GM21717 (cell line): ENCODE data around the gene KCNG4.

ENCODE experiments used
- ATAC-seq: cut with Tn5 transposase; IDR thresholded peaks from one replicate; pipeline ENCODE4 v1.9.1; 2021; ENCODE audit warnings: mild to moderate bottlenecking, moderate library complexity; ENCODE audit not compliant: unreplicated experiment

KCNG4 gene

DNA sequence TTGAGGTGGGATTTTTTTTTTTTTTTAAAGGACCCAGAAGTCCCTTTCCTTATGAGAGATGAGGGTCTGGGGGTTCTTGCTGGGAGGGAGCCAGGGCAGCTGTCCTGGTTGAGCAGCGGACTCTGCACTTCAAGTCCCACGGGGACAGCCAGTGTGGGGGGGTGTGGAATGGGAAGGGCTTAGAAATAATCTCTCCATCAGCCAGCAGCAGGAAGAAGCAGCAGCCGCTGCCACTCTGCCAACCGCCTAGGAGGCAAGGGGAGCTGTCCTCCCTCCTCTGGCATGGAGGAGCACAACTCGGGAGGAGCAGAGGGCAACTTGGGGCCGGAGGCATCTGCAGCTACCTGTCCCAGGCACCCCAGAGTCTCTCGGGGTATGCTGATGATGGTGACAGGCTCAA, at the start of gene KCNG4:
Gene KCNG4 (minus strand): TSS at position 104 of the 400 bp plus-strand sequence. CDS start 2,527 bp downstream, outside the sequence.
- ATAC-seq, result no peak

DNA sequence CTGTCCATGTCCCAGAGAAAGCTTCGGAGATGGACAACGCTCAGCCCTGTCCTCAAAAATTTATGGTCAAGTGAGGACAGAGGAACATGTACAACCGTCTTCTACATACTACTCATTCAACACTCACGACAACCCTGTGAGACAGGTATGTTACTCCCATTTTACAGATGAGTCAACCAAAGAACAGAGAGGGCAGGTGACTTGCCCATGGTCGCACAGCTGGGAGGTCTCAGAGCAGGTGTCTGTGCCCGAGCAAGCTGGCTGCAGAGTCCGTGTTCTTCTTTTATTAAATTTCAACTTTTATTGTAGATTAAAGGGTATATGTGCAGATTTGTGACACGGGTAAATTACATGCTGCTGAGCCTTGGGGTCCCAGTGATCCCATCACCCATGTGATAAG, 49.1 kb upstream of the KCNG4 start:
- no peak for ATAC-seq

DNA sequence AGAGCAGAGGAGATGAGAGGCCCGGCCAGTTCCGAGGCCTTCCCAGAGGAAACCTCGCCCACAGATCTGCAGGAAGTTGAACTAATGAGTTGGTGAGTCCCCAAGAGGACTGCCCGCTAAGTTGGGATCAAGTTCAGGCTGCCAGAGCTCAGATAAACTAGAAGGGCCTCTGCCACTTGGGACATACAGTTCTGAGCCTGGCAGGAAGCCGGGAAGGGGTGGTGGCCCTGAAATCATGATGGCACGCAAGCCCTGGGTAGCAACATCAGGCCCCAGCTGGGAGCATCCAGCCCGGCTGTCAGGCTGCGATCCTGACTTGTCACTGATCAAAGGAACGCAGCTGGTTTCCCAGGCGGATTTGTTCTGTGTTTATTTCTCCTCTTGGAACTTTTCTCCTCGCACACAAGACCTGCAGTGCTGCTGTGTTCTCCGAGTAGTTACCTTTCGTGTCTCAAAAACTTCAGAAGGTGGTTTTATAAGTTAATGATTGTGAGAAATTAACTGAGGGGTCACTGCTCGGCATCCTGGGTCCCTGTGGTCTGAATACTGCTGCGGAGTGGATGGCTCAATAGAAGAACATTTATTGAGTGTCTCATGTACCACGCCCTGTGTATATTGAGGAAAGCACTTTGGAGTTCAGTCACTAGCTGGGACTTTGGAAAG, 46.9 kb upstream of the KCNG4 start:
- no peak for ATAC-seq

- no peak for ATAC-seq
Measured at GRCh38 chr16:84284154-84284722, 44.4 kb upstream of the KCNG4 start.

- no peak for ATAC-seq
Measured at GRCh38 chr16:84283314-84284153, 43.7 kb upstream of the KCNG4 start.

- no peak for ATAC-seq
Measured at GRCh38 chr16:84282533-84282932, 42.7 kb upstream of the KCNG4 start.

DNA sequence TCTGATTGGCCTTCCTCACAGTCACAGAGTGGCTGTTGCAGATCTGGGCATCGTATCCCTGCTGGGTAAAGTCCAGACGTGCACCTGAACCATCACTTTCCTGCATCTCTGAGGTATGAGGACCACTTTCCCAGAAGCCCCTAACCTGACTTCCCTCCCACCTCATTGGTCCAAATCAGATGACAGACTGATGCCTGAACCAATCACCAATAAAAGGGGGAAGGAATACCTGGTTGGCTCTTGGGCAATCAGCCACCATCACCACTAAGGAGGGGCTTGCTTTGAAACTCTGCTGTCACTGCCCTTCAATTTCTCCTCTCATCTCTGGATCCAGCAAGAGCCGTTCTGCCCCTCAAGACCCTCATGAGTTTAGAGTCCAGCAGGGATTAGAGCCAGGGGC, 41.3 kb upstream of the KCNG4 start:
- no peak for ATAC-seq

- no peak for ATAC-seq
Measured at GRCh38 chr16:84279881-84280280, 40.1 kb upstream of the KCNG4 start.

GRCh38 chr16:84278968-84279367, 39.2 kb upstream of the KCNG4 start:
- ATAC-seq, result no peak

DNA sequence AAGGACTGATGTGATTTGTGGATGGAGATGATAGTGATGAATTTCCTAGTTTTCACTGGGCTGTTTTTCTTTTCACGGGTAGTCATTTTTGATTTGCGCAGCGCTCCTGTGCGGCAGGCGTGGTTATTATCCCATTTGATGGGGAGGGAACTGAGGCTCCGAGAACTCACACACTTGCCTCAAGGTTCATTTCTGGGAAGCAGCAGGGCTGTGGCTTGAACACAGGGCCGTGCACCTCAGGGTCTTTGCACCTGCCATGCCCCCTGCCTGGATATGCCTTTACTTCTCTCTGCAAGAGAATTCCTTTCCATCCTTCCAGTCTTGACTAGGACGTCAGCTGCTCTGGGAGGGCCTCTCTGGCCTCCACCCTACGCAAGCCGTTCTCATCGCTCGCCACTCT, 38.5 kb upstream of the KCNG4 start:
- ATAC-seq, result no peak

DNA sequence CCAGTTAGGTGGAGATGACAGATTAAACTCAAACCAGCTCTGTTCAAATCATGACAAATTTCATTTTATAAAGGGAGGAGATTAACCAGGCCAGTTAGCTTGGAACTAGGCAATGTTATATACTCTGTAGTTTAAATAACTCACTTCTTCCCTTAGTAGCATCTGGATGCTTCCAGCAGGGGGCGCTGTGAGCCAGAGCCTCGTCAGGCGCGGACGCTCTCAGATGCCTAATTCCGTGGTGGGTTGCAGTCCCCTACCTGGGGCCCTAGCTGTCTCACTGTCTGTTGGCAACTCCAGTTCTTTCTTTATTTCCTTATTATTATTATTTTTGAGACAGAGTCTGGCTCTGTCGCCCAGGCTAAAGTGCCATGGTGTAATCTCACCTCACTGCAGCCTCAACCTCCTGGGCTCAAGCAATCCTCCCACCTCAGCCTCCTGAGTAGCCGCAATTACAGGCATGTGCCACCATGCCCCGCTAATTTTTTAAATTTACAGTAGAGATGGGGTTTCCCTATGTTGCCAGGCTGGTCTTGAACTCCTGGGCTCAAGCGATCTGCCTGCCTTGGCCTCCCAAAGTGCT, 37.5 kb upstream of the KCNG4 start:
- ATAC-seq, result no peak

DNA sequence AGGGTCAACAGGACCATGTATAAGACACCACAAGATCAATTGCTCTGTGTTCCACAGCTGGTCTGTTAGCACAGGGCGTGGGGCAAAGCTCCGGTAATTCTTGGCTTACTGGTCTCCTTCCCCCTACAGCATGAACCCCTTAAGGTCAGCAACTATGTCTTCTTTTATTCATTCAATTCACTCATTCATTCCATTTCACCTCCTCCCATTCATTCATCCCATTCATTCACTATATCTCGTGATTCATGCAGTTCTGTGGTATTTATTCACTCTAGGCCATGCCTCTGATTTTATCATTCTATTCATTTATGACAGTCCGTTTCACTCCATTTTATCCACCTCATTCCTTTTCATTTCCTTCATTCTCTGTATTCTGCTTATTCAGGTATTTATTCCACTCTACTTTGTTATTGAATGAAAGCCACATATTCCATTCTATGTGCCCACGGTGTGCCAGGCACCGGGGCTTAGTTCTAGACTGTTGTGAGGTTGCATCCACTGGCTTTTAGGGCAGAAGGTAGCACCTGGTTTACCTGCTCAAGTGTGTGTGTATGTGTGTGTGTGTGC, 35.9 kb upstream of the KCNG4 start:
- ATAC-seq, result no peak

DNA sequence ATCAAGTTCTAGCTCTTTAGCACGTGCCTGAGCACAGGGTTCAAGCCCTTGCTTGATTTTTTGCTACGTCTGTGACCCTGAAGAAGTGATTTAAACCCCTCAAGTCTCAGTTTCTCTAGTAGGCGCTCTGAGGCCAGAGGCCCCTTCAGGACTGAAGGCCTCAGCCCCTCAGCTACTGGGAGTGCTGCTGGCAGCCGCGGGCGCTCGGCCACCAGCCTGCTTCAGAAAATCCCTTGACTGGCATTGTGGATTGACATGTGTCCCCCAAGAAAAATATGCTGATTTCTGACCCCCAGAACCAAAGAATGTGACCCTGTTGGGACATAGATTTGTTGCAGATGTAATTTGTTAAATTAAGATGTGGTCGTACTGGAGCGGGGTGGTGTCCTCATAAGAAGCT, 34.7 kb upstream of the KCNG4 start:
- ATAC-seq, result no peak

DNA sequence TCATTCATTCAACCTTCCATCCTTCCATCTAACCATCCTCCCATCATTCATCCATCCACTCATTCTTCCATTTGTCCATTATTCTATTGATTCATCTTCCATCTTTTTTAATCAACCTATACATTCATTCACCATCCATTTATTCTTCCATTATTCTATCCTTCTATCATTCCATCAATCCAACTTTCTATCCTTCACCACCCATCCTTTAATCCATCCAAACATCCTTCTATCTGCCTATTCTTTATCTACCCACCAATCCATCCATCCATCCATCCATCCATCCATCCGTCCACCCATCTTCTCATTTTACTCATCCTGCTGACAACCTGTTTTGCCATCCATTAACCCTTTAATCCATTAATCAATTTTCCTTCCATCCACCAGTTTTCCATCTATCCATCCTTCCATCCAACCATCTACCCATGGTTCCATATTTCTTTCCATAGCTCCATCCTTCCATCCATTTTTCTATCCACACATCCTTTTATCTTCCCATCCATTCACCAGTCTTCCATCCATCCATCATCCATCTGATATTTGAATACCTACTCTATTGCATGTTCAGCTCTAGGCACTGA, 33.0 kb upstream of the KCNG4 start:
- no peak for ATAC-seq

GRCh38 chr16:84271866-84272265, 32.1 kb upstream of the KCNG4 start:
- ATAC-seq, result no peak

GRCh38 chr16:84271037-84271436, 31.2 kb upstream of the KCNG4 start:
- no peak for ATAC-seq

- ATAC-seq, result no peak
Measured at GRCh38 chr16:84270531-84270930, 30.7 kb upstream of the KCNG4 start.

GRCh38 chr16:84270071-84270470, 30.3 kb upstream of the KCNG4 start:
- ATAC-seq, result no peak

DNA sequence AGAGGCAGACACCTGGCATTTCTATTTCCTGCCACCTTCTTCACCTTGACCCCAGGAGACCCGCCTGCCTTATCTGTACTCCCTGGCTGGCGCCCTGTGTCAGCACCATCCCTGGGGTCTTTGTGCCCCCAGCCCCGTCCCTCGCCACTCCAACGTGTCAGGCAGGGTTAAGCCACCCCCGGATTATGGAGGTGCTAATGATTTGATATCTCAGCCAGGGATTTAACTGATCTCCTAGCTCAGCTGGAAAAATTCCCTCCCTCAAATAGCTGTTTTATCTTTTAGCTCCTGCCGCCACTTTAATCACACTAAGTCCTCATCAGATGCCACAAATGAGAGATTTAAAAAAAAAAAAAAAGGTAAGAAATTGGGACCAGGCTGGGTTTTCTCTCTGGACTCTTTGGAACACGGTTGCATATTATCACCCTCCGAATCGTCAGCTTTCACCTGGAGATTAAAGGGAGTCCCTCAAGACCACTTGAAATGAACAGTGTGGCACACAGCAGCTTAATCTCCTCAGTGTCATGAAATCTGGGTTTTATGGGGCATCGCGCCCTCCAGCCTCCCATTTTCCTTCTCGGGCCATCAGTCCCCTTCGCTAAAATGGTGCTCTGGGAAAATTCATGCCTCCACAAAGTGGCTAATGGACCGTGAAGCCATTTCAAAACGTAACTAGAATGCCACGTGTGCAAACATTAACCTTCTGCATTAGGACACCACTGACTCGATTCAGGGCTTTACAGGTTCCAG, 28.7 kb upstream of the KCNG4 start:
- ATAC-seq, result no peak

- no peak for ATAC-seq
Measured at GRCh38 chr16:84267380-84267779, 27.6 kb upstream of the KCNG4 start.
